Measurements from ENCODE around the gene UFSP1. TPM values are rescaled to one million over a fixed set of nuclear protein-coding genes. Genes with fewer than 3 reads are reported as not detected.
"Not testable (repeated sequence)": the region's sequence is repeated elsewhere in the genome, so short reads cannot be mapped to it uniquely, and the experiment has no call there.

The UFSP1 gene
- total RNA-seq (2.6 TPM), polyA plus RNA-seq (6.2 TPM)

GRCh38 chr7:100888988-100889750, at the start of gene UFSP1:
TSS of gene UFSP1 (minus strand) at chr7:100889715. CDS start at chr7:100889271, 444 bp downstream.
- Histone ChIP-seq H3K36me3 (ENCODE audit: insufficient read depth) (peaks cover under 1% of the 10 kb centered on the region), H3K4me3 (ENCODE audit: low read depth, low read length) (peak within 1 kb of the TSS; percentile 56), H3K27ac (ENCODE audit: low read depth) (peak within 1 kb of the TSS; percentile 93), H3K4me1 (ENCODE audit: insufficient read depth) (no peaks in the 10 kb centered on the region)
- DNase-seq (ENCODE audit: extremely low spot score), result no peak
- 3% methylated on average over 72 of the region's 73 CpGs for WGBS

GRCh38 chr7:100936167-100936566, 46.7 kb upstream of the UFSP1 start:
- not testable (repeated sequence) for H3K4me3 ChIP-seq (ENCODE audit: low read depth, low read length); H3K36me3 ChIP-seq (ENCODE audit: insufficient read depth); DNase-seq (ENCODE audit: extremely low spot score); H3K4me1 ChIP-seq (ENCODE audit: insufficient read depth); H3K27ac ChIP-seq (ENCODE audit: low read depth)
- WGBS, result 90% methylated on average over 7 of the region's 7 CpGs

GRCh38 chr7:100935381-100935780, 45.9 kb upstream of the UFSP1 start:
- 74% methylated on average over 2 of the region's 2 CpGs for WGBS
- DNase-seq (ENCODE audit: extremely low spot score); H3K4me3 ChIP-seq (ENCODE audit: low read depth, low read length); H3K36me3 ChIP-seq (ENCODE audit: insufficient read depth); H3K27ac ChIP-seq (ENCODE audit: low read depth); H3K4me1 ChIP-seq (ENCODE audit: insufficient read depth): not testable (repeated sequence)

- Histone ChIP-seq H3K36me3 (ENCODE audit: insufficient read depth) (peaks cover 2% of the 10 kb centered on the region), H3K4me3 (ENCODE audit: low read depth, low read length) (no peak overlapping the region), H3K27ac (ENCODE audit: low read depth) (no peak overlapping the region), H3K4me1 (ENCODE audit: insufficient read depth) (no peaks in the 10 kb centered on the region)
- DNase-seq (ENCODE audit: extremely low spot score), result no peak
- 54% methylated on average over 4 of the region's 4 CpGs for WGBS
These were observed 44.2 kb upstream of the UFSP1 start for GRCh38 chr7:100933734-100934133.

- Histone ChIP-seq H3K4me1 (ENCODE audit: insufficient read depth) (no peaks in the 10 kb centered on the region), H3K4me3 (ENCODE audit: low read depth, low read length) (no peak overlapping the region), H3K27ac (ENCODE audit: low read depth) (no peak overlapping the region), H3K36me3 (ENCODE audit: insufficient read depth) (peaks cover 2% of the 10 kb centered on the region)
- 85% methylated on average over 1 of the region's 1 CpG for WGBS
- no peak for DNase-seq (ENCODE audit: extremely low spot score)
These were observed 40.3 kb upstream of the UFSP1 start for GRCh38 chr7:100929808-100930174.

- whole genome bisulfite sequencing, result 35% methylated on average over 4 of the region's 4 CpGs
- not testable (repeated sequence) for H3K27ac ChIP-seq (ENCODE audit: low read depth); H3K4me1 ChIP-seq (ENCODE audit: insufficient read depth); H3K36me3 ChIP-seq (ENCODE audit: insufficient read depth); DNase-seq (ENCODE audit: extremely low spot score); H3K4me3 ChIP-seq (ENCODE audit: low read depth, low read length)
These were observed 34.1 kb upstream of the UFSP1 start for GRCh38 chr7:100923616-100924015.

- Histone ChIP-seq H3K36me3 (ENCODE audit: insufficient read depth) (no peaks in the 10 kb centered on the region), H3K4me3 (ENCODE audit: low read depth, low read length) (no peak overlapping the region), H3K4me1 (ENCODE audit: insufficient read depth) (no peaks in the 10 kb centered on the region), H3K27ac (ENCODE audit: low read depth) (no peak overlapping the region)
- DNase-seq (ENCODE audit: extremely low spot score), result no peak
These were observed 31.5 kb upstream of the UFSP1 start for GRCh38 chr7:100921039-100921438.

- not testable (repeated sequence) for H3K36me3 ChIP-seq (ENCODE audit: insufficient read depth); DNase-seq (ENCODE audit: extremely low spot score); H3K4me3 ChIP-seq (ENCODE audit: low read depth, low read length); H3K4me1 ChIP-seq (ENCODE audit: insufficient read depth); H3K27ac ChIP-seq (ENCODE audit: low read depth)
- WGBS, result 73% methylated on average over 9 of the region's 9 CpGs
These were observed 30.4 kb upstream of the UFSP1 start for GRCh38 chr7:100919779-100920437.

GRCh38 chr7:100919335-100919734, 29.8 kb upstream of the UFSP1 start:
- H3K27ac ChIP-seq (ENCODE audit: low read depth); DNase-seq (ENCODE audit: extremely low spot score); H3K4me1 ChIP-seq (ENCODE audit: insufficient read depth); H3K4me3 ChIP-seq (ENCODE audit: low read depth, low read length); H3K36me3 ChIP-seq (ENCODE audit: insufficient read depth): not testable (repeated sequence)
- 83% methylated on average over 5 of the region's 5 CpGs for WGBS

- no peak for DNase-seq (ENCODE audit: extremely low spot score)
- Histone ChIP-seq H3K4me1 (ENCODE audit: insufficient read depth) (no peaks in the 10 kb centered on the region), H3K4me3 (ENCODE audit: low read depth, low read length) (no peak overlapping the region), H3K27ac (ENCODE audit: low read depth) (no peak overlapping the region), H3K36me3 (ENCODE audit: insufficient read depth) (no peaks in the 10 kb centered on the region)
- 83% methylated on average over 8 of the region's 8 CpGs for WGBS
These were observed 25.4 kb upstream of the UFSP1 start for GRCh38 chr7:100914879-100915447.

- Histone ChIP-seq H3K4me3 (ENCODE audit: low read depth, low read length) (no peak overlapping the region), H3K27ac (ENCODE audit: low read depth) (no peak overlapping the region), H3K4me1 (ENCODE audit: insufficient read depth) (no peaks in the 10 kb centered on the region), H3K36me3 (ENCODE audit: insufficient read depth) (no peaks in the 10 kb centered on the region)
- WGBS, result 81% methylated on average over 15 of the region's 15 CpGs
- DNase-seq (ENCODE audit: extremely low spot score), result no peak
These were observed 24.8 kb upstream of the UFSP1 start for GRCh38 chr7:100914208-100914878.

- WGBS, result 80% methylated on average over 3 of the region's 3 CpGs
- Histone ChIP-seq H3K4me1 (ENCODE audit: insufficient read depth) (no peaks in the 10 kb centered on the region), H3K4me3 (ENCODE audit: low read depth, low read length) (no peak overlapping the region), H3K36me3 (ENCODE audit: insufficient read depth) (no peaks in the 10 kb centered on the region), H3K27ac (ENCODE audit: low read depth) (no peak overlapping the region)
- no peak for DNase-seq (ENCODE audit: extremely low spot score)
These were observed 22.0 kb upstream of the UFSP1 start for GRCh38 chr7:100911484-100911883.

GRCh38 chr7:100910443-100910842, 20.9 kb upstream of the UFSP1 start:
- H3K4me3 ChIP-seq (ENCODE audit: low read depth, low read length); H3K4me1 ChIP-seq (ENCODE audit: insufficient read depth); DNase-seq (ENCODE audit: extremely low spot score); H3K36me3 ChIP-seq (ENCODE audit: insufficient read depth); H3K27ac ChIP-seq (ENCODE audit: low read depth): not testable (repeated sequence)
- WGBS, result 81% methylated on average over 7 of the region's 7 CpGs

GRCh38 chr7:100908512-100908911, 19.0 kb upstream of the UFSP1 start:
- no peak overlapping the region for H3K4me3 ChIP-seq (ENCODE audit: low read depth, low read length)
- DNase-seq (ENCODE audit: extremely low spot score), result no peak
- no peaks in the 10 kb centered on the region for H3K4me1 ChIP-seq (ENCODE audit: insufficient read depth)
- H3K36me3 ChIP-seq (ENCODE audit: insufficient read depth), result no peaks in the 10 kb centered on the region
- 92% methylated on average over 5 of the region's 5 CpGs for WGBS
- no peak overlapping the region for H3K27ac ChIP-seq (ENCODE audit: low read depth)
